GM21423 (cell line): ENCODE results near the gene GMEB2.
"Not testable (repeated sequence)": the region's sequence is repeated elsewhere in the genome, so short reads cannot be mapped to it uniquely, and the experiment has no call there.

Source experiments
- ATAC-seq: cut with Tn5 transposase; IDR thresholded peaks from one replicate; pipeline ENCODE4 v1.9.1; 2021; ENCODE audit warnings: mild to moderate bottlenecking, moderate library complexity; ENCODE audit not compliant: unreplicated experiment

Gene GMEB2

GRCh38 chr20:63640686-63641085, 13.8 kb upstream of the GMEB2 start:
- not testable (repeated sequence) for ATAC-seq

- ATAC-seq: no peak
Measured at GRCh38 chr20:63640086-63640485, 13.2 kb upstream of the GMEB2 start.

GRCh38 chr20:63639093-63639975, 12.4 kb upstream of the GMEB2 start:
- ATAC-seq: peak; percentile 32

- ATAC-seq: no peak
Measured at GRCh38 chr20:63636752-63637628, 10.1 kb upstream of the GMEB2 start.

- ATAC-seq: peak; percentile 39
Measured at GRCh38 chr20:63635431-63636141, 8.7 kb upstream of the GMEB2 start.

- no peak for ATAC-seq
Measured at GRCh38 chr20:63633732-63634131, 6.8 kb upstream of the GMEB2 start.

- ATAC-seq: not testable (repeated sequence)
Measured at GRCh38 chr20:63631426-63631825, 4.5 kb upstream of the GMEB2 start.

- ATAC-seq: not testable (repeated sequence)
Measured at GRCh38 chr20:63630956-63631355, 4.1 kb upstream of the GMEB2 start.

GRCh38 chr20:63628246-63628975, 1.5 kb upstream of the GMEB2 start:
- no peak for ATAC-seq

- no peak for ATAC-seq
Measured at GRCh38 chr20:63627751-63628245, 897 bp upstream of the GMEB2 start.

GRCh38 chr20:63627129-63627750, 339 bp upstream of the GMEB2 start:
- ATAC-seq: peak; percentile 65

- no peak for ATAC-seq
Measured at GRCh38 chr20:63625771-63626423, 1.0 kb downstream of the GMEB2 start.

- no peak for ATAC-seq
Measured at GRCh38 chr20:63624486-63624885, 2.4 kb downstream of the GMEB2 start.

GRCh38 chr20:63622732-63623131, 4.2 kb downstream of the GMEB2 start:
- ATAC-seq: no peak

GRCh38 chr20:63622096-63622495, 4.8 kb downstream of the GMEB2 start:
- ATAC-seq: no peak

- no peak for ATAC-seq
Measured at GRCh38 chr20:63620991-63621390, 5.9 kb downstream of the GMEB2 start.

- no peak for ATAC-seq
Measured at GRCh38 chr20:63619505-63619904, 7.4 kb downstream of the GMEB2 start.

GRCh38 chr20:63619086-63619485, 7.8 kb downstream of the GMEB2 start:
- no peak for ATAC-seq

GRCh38 chr20:63618291-63618980, 8.5 kb downstream of the GMEB2 start:
- ATAC-seq: no peak
